Stimulated activated CD8-positive, alpha-beta memory T cell treated with anti-CD3 and anti-CD28 coated beads, Interleukin-2, amount 100 ng/mL, for 48 hours (primary cell): ENCODE measurements around the gene CDX2.
A peak's percentile ranks its signal among the peaks of the same experiment; 100 is the strongest.
"Not testable (repeated sequence)": the region's sequence is repeated elsewhere in the genome, so short reads cannot be mapped to it uniquely, and the experiment has no call there.

Experiments used
- DNase-seq, 2 donors: peaks; one replicate each; pipeline ENCODE4 v3.0.0-alpha.2; 2020; ENCODE audit warnings: low read depth in 2 of 2

CDX2 gene

DNA sequence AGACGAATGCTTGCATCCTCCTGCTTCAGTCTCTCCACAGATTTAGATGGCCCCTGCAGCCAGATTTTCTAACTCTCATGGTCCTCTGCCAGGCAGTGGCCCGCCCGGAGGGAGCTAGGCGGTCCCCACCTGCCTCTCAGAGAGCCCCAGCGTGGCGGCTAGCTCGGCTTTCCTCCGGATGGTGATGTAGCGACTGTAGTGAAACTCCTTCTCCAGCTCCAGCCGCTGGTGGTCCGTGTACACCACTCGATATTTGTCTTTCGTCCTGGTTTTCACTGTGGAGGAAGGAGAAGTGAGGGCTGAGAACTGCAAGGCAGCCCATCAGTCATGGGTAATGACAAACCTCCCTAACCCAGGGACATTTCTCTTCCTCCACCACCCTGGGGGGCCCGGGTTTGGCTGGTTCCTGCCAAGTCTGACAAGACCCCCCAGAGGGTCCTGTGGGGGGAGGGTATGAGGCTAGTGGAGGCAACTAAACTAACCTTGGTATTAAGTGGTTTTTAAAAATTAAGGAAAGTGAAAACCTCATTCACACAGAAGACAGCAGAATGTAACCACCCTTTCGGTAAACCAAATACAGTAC lies 4.3 kb downstream of the CDX2 start:
- DNase-seq: no peak

DNA sequence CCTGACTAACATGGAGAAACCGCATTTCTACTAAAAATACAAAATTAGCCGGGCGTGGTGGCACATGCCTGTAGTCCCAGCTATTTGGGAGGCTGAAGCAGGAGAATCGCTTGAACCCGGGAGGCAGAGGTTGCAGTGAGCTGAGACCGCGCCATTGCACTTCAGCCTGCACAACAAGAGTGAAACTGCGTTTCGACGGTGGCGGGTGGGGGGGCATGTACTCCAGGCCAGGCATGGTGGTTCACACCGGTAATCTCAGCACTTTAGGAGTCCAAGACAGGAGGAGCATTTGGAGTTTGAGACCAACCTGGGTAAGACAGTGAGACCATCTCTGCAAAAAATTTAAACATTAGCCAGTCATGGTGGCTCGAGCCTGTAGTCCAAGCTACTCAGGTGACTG lies 4.9 kb downstream of the CDX2 start:
- DNase-seq: not testable (repeated sequence)

DNA sequence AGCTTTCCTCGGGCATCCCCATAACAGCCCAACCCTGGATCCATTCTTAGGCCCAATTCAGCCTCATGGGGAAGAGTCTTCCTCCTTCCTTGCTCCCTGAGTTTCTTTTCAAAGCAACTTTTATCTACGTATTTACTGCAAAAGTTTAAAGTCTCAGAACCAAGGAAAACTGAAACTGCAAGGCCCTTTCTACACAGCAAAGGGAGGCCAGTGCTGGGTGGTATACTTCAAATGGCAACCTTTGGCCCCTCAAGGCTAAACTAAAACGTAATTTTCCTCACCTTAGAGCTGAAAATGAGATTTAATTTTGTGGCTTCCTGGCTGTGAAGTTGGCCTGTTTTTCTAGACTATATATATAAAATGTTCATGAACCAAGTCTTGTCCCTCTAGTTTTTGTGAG lies 5.6 kb downstream of the CDX2 start:
- no peak for DNase-seq

DNA sequence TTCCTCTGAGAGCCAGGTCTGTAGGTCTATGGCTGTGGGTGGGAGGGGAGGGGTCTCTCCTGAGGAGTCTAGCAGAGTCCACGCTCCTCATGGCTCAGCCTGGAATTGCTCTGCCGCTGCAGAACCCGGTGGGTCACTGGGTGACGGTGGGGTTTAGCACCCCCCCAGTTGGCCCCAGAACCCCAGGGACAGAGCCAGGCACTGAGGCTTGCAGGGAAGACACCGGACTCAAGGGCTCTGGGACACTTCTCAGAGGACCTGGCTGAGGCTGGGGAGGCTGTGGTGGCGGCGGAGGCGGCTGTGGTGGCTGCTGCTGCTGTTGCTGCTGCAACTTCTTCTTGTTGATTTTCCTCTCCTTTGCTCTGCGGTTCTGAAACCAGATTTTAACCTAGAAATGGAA lies 6.1 kb downstream of the CDX2 start:
- no peak for DNase-seq

DNA sequence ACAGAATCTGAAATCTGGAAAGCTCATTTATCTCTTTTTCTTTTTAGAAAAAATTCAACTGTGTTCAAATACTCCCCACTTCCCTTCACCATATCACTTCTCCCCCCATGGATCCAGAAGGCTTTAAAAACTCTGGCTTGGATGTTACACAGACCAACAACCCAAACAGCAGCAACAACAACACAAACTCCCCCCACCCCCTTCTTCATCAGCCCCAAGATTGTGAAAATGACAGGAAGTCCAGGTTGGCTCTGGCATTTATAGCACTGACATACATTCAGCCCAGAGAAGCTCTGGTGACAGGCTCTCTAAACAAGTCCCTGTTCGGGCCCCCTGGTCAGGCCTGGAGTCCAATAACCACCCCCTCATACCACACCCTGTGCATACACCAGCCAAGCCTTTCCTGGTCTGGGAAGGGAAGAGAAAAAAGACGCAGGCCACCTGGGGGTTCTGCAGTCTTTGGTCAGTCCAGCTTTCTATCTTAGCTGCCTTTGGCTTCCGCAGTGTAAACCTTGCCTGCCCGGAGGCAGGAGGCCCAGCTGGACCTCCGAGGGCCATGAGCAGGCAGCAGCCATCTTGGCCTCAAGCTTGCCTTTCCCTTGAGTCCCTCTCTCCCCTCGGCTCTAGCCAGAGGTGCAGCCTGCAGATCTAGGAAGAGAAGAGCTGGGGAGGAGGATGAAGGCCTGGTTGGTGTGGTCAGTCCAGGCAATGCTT lies 6.8 kb downstream of the CDX2 start:
- no peak for DNase-seq

DNA sequence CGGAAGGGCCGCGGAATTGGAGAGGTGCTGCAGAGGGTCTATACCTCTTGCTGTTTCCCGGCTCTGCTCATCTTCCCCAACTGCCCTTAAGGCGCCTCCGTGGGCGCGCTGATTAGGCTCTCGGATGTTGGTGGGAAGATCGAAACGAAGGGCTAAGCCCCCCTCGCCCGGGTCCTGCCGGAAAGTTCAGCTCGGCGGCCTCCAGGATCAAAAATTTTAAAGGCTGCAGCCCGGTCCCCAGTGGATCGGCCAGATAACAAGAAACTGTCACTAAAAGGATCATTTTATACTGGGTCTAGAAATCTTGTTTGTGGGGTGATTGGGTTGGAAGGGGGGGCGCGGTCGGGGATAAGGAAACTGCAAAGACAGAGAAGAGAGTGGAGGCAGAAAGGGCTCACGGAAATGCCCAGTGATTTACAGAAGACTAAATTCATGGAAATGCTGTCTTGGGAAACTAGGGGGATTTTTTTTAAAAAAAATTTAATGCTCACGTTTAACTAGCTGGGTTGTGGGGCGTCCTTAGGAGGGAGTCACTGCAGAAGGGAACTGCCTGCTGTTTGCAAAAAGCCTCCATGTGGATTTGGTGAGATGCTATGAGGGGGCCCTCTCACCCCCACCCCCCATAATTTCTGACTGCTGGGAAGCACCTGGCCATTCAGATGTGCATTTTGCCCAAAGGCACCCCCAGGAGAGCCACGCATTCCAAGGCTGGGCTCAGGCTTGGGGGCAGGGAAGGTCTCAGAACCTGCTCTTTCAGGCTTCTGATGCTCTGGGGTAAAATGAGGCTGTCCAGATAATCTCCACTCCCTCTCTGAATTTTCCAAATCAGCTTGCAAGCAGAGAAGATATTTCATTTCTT lies 7.7 kb downstream of the CDX2 start:
- no peak for DNase-seq

DNA sequence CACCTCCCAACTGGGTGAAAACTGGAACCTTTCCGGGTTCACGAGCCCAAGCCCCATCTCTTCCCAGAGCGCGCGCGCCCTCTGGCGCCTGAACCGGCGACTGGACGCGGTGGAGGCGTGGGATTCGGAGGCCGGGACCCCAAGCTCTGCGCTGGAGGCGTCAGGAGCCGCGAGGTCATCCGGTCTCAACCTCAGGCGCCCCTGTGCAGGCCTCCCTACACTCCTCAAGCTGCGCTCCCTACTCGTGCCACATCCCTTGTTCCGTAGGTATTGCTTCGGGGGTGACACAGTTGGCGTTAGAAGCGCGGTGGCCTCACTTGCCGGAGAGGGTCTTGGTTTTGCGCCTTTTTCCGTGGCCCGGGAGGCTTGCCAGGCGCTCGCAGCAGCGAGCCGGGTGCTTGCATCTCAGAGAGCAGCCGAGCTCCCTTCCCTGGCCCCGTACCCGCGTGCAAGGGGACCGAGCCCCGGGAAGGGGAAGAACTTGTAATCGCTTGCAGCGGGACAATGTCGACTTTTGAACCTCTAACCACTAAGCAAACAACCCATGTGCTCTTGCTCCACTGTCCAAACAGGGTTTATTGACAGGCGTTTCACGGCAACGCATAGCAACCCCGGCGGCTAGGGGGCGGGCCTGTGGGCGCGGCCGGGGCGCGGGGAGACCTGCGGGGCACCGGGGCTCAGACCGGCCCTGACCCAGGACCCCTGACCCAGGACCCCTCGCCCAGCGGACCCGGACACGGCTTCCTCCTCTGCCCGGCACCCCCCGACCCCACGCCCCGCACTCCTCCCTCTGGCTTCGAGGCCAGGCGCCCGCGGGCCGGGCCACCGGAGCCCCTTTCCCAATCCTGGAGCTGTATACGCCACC lies 8.5 kb downstream of the CDX2 start:
- peak in 1 of 2 donors; percentile 35 for DNase-seq

DNA sequence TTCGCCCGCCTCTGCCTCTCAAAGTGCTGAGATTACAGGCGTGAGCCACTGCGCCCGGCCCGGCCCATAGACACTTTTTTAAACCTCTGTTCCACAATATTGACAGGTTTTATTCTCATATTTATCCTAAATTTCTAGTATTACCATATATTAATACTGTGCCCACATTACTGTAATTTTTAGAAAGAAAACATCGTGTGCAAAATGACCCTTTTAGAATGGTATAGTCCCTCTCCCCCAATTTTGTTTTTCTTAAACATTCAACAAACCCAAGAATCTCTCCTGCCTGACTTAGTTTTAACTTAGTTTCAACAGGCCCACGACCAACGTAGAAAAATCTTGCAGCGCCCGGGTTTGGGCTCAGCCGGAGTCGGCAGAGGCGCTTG lies 9.1 kb downstream of the CDX2 start:
- no peak for DNase-seq

DNA sequence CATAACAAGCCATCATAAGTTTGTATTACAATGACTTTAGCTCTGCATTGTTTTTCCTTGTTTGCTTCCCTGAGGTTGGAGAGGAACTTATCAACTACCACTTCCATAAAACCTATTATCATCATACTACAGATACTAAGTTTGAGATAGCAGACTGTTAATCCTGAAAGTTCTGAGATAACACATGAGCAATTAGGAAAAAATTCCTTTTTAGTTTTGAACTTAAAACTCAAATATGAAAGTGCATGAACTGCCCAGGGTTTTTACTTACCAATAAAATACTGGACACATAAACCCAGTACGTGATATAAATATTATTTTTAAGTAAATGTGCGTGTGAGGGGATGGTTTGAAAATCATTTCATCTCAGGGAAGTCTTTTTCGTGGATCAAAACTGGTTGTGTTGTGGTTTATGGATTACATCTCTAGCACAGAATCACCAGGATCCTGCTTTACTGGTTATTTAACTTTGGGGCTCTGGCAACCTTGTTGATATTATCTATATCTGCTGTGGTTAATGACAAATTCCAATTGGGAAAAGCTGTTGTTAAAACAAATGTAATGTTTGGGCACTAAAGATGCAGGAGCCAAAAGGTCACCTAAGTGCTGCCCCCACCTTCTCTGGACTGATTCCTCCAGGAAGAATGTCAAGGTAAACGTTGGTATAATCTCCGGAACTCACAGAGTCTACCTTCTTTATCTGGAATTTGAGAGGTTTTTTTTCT lies 12.4 kb downstream of the CDX2 start:
- no peak for DNase-seq

DNA sequence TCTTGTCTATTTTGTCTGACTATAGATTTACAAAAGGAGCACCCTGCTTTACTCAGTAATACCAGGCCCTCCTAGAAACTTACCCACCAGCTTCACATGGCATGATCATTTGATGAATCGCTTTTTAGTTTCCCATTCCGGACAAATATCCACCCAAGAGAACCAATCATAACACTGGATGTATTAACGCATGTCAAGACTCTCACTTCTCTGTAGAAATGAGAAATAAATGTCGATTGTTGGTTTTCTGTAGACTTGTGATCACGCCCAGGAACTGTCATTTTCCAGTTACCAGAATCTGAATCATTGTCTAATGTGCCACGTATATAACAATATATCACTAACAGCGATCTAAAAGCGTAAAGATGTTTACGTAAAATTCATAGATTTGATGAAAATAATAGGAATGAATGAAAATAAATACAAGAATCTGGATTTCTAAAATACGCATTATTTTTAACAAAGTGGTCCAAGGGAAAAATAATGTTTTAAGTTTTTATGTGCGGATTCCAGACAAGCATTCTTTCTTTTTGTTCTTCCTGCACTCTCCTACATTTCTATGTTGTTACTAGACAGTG lies 14.0 kb downstream of the CDX2 start:
- DNase-seq: no peak

DNA sequence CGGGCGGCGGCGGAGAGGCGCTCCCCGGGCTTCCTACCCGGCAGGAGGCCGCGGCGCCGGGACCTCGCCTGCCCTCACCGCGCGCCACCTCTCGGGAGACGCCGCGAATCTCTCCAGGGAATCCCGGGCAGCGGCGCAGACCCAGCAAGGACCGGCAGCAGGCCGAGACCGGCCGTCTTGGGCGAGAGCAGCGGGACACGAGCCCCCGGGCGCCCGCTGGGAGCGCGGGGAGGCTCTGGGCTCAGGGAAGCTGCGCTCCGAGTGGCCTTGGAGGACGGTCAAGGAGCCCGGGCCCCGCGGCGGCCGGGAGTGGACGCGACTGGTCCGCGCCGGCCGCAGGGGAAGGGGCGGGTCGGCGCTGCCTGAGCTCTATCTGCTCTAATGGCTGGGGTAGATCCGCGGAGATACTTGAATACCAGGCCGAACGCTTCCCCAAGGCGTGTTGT lies 14.7 kb downstream of the CDX2 start:
- DNase-seq: no peak

DNA sequence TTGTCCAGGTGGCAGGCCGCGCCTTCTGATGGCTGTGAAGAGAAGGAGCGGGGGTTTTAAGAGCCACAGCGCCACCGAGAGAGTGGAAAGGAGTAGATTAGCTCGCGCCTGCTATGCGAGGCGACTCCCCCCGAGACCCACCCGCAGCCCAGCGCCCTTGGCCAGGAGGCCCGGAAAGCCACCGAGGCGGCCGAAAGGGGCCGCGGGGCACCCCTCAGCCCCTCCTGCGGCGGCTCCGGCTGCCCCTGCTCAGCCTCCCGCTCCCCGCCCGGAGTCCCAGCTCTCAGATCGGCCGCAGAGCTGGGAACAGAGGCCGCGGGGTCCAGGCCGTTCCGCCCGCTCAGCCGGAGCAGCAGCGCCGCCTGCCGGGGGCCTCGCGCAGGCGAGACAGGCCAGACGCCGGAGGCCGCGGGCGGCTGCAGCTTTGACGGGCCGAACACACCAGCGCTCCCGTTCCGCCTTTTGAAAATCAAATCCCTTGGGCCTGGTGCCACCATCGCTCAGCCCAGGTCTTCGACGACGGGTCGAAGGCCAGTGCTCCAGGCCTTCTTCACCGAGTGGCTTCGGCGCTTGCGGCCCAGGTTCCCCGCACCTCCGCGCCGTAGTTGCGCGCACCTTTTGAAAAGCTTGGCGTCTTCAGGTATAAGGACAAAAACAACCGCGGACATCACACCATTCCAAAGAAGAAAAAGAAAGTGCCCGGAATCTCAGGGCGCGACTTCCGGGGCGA lies 15.3 kb downstream of the CDX2 start:
- peak; percentile 59 to 73 for DNase-seq

DNA sequence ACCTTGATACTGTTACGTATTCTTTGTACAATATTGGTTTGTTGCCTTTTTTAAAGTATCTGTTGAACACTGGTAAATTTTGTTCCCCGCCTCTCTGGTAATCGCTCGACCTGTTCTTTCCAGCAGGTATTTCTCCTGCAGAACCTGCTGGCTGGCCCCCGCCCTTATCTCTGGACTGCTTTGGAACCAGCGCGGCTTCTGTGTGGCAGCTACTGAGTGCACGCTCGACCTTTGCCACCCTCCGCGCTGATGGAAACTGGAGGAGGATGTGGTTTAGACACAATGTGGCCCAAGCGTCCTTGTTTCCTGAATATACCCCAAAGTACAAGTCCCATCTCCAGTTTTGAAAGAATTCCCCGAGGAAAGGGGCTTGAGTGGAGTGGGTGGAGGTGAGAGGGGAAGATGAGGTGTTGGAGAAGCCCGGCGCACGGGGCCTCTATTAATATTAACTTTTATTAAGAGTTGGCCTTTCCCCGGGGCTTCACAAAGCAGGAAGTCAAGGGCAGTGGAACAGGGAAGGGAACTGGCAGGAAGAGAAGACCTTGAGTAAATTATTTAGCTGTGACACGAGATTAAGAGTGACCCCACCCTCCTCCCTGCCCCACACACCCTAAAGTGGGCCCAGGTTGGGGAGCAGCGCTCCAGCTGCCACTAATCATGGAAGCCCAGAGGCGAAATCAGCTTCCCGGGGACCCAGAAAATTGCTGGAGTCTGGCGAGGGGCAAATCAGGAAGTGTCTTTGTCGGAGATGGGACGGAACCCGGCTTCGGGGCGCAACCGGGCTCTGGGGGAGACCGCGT lies 16.0 kb downstream of the CDX2 start:
- no peak for DNase-seq

DNA sequence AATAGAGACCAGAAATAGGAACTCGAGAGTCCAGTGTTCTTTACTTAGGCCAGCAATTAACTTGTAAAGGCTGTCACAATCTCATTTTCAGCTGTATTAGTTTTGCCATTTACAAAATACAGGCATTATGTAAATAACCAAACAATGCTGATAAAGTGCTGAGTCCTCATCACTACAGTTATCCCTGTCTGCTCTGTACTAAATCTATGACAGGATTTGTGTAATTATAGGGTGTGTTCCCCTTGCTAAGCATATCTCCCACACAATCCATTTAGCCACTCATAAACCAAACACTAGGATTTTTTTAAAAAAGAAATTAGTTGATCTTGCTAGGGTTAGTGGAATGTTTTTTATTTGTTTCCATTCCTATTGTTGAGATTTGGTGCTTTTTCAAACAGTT lies 26.1 kb downstream of the CDX2 start:
- DNase-seq: no peak

DNA sequence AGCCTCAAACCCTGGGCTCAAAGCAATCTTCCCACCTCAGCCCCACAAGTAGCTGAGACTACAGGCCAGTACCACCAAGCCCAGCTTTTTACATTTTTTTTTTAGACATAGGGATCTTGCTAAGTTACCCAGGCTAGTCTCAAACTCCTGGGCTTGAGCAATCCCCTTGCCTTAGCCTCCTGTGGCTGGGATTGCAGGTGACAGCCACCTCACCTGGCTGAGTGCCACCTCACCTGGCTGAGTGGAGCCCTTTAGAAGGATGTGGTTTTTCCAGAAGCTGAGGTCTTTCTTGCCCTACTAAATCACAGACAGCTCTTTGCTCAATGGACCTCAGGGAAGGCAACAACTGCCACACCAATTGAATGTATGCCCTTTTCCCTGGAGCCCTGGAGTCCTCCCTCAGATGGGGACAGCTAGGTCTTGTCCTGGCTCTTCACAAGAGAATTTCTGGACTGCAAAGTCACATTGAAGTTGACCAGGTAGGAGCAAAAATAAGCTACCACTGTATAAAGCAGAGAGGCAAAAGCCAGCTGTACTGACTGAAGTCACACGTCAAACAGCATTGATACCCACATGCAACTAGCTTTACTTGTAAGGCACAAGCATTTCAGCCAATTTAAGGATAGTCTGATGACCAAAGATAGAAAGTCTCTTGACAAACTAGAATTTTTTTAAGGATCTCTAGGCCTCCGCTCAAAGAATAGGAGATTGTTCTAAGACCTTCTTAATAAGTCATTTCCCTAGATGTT lies 35.4 kb downstream of the CDX2 start:
- no peak for DNase-seq

DNA sequence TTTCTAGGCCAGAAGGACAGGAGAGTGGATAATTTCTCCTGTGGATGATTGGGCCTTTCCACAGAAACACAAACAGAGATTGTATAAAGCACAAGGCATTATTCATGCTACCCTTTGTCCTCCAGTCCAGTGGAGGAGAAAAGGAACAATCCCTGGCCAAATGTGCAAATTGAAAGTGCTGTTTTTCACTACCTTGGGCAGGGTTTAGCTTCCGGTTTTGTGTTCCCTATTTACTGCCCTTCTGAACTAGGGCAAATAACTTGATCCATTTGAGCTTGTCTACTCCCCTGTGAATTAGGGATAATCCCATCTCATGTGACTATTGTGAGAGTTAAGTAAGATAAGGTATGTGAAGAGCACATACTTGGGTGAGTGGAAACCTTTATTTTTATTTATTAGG lies 36.0 kb downstream of the CDX2 start:
- no peak for DNase-seq

DNA sequence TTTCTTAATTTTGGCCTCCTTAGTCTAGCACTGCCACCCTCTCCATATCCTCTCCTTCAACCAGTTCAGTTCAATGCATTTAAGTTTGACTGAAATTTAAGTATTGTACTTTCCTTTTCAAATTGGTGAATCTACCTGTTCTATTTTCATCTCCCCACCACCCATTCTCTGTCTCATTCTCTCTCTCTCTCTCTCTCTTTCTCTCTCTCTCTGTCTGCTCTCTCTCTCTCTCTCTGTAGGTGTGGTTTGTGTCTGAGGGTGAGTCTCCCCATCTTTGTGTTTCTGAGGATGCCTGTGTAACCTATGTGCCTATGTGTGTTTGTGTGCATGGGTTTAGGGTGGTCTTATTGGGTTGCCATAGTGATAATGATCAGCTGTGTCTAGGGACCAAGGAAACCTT lies 39.2 kb downstream of the CDX2 start:
- no peak for DNase-seq
